ENCODE results near the gene FH.

DNA sequence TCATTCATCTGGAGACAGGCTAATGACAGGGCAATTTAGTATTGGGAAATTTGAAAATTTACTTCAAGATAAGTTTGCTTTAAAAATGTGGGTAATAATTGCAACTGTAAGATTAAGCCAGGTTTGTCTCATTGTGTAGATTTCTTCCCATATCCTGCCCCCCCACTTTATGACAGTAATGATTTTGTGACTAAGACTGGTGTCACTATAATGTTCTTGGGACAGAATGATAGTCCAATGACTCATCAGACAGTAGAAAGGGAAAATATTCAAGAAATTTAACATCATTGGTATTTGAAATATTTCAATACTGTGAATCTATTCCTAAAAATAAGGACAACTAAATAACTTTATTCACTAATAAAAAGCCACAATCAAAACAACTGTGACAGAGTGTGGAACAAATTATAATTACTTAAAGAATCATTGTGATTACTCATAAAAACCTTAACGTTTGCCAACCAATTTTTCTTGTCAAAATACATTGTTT is 36.7 kb downstream of the FH start:
- TF ChIP-seq CTCF (conservative IDR thresholded peaks at IDR 0.05; ENCODE audit: low read length) (no peak), EZH2phosphoT487 (IDR thresholded peaks at IDR 0.05; ENCODE audit: borderline replicate concordance, low read depth, low read length) (no peak)

Measured in OCI-LY7 (cell line).